ENCODE data around the gene TNFRSF4. TPM values are rescaled to one million over a fixed set of nuclear protein-coding genes. Genes with fewer than 3 reads are reported as not detected.

The TNFRSF4 gene
- total and polyA plus RNA-seq, 9 of the 15 experiments (the other 6 are each of a cell fraction or from before 2014, with no cell fraction given) = 0.07 to 0.44 (median 0.19) TPM; not detected in 5

- ATAC-seq = no peak
- BruUV-seq (replicated peaks) = no TSS peak
Observed at GRCh38 chr1:1236176-1236763, 22.3 kb upstream of the TNFRSF4 start.

More at GRCh38 chr1:1236176-1236763, 22.3 kb upstream of the TNFRSF4 start:
- intact Hi-C loops (cut with micrococcal nuclease) = no loop called here
- H3K27me3 ChIP-seq (ENCODE audit: control insufficient read depth in 2 of 2, insufficient read depth in 2 of 2, low read length in 2 of 2) = no peaks in the 10 kb centered on the region
- no peak overlapping the region for H3K4me2 ChIP-seq (ENCODE audit: insufficient read depth, low read length)
- H3K4me1 ChIP-seq (replicated peaks in 1 of 2; ENCODE audit: control insufficient read depth in 2 of 2, insufficient read depth in 2 of 2, low read length in 2 of 2) = peaks cover 0 to 92% of the 10 kb centered on the region in 2 experiments; a peak in 3 of 5 replicates
- FAIRE-seq (no peak), DNase-seq (ENCODE audit: extremely low read depth in 1 of 4, low spot score in 3 of 4) (no peak)
- no peak overlapping the region for H3K4me3 ChIP-seq
- H2AFZ ChIP-seq (ENCODE audit: low read depth, low read length) = no peak overlapping the region
- H3K9me3 ChIP-seq (replicated peaks; ENCODE audit: control insufficient read depth, insufficient read depth, low read depth, low read length) = peaks cover 9% of the 10 kb centered on the region
- H4K20me1 ChIP-seq (replicated peaks; ENCODE audit: control insufficient read depth, insufficient read depth, low read length) = no peaks in the 10 kb centered on the region
- peaks cover 34% of the 10 kb centered on the region for H3K79me2 ChIP-seq (ENCODE audit: control insufficient read depth, insufficient read depth, low read length)
- 71% methylated on average over 15 of the region's 22 CpGs for WGBS (ENCODE audit: insufficient coverage, low coverage, missing lambda C conversion rate)
- no peak overlapping the region for H3K27ac ChIP-seq (ENCODE audit: extremely low read depth, low read depth, low read length)
- peak overlapping the region in 1 of 2 experiments; percentile 32; a peak in 2 of 4 replicates for H3K9ac ChIP-seq (ENCODE audit: insufficient read depth in 1 of 2, low read depth in 2 of 2, low read length in 2 of 2)
- POLR2A ChIA-PET = interaction anchor here (0.5 kb wide), 1 partner anchor 24 kb away, joined by 3 read pairs; no protein-coding TSS in a partner anchor
- CTCF ChIA-PET (ENCODE audit: low intra/inter-chr PET ratio) = no interaction called here
- in situ Hi-C loops (cut with MboI) = no loop called here
- TF ChIP-seq POLR2G (IDR thresholded peaks at IDR 0.05; ENCODE audit: low read depth, low read length) (peak; percentile 53; the same call in 1 of the 2 replicates), ZNF518B (CRISPR knock-in tag; IDR thresholded peaks at IDR 0.05) (no peak), KDM5B (IDR thresholded peaks at IDR 0.05; ENCODE audit: insufficient replicate concordance, low read depth, low read length) (peak; percentile 52), RBFOX2 (IDR thresholded peaks at IDR 0.05; ENCODE audit: low read depth, low read length) (0 out of 2 replicates have a peak, but pooled peaks have one; percentile 5)
- H3K9me1 ChIP-seq (ENCODE audit: control insufficient read depth, insufficient read depth, low read length) = no peaks in the 10 kb centered on the region
- H3K36me3 ChIP-seq (ENCODE audit: control insufficient read depth, insufficient read depth, low read length) = peaks cover 15% of the 10 kb centered on the region; the same call in 1 of the 3 replicates

Data from K562 (cell line).